CD8-positive, alpha-beta memory T cell (primary cell): Measurements from ENCODE around the gene SOX18. TPM values are rescaled to one million over a fixed set of nuclear protein-coding genes. Genes with fewer than 3 reads are reported as not detected.
A peak's percentile ranks its signal among the peaks of the same experiment; 100 is the strongest.
"Not testable (repeated sequence)": the region's sequence is repeated elsewhere in the genome, so short reads cannot be mapped to it uniquely, and the experiment has no call there.

Experiments
- CTCF ChIA-PET: fragments of 350-600 bp; sonication (Branson Sonifier 250); formaldehyde crosslinking; loops from one replicate; lab custom pipeline; 2021; ENCODE audit warnings: antibody characterized with exemption; lab: Charles Lee
- POLR2A ChIA-PET: fragments of 350-600 bp; sonication (Branson Sonifier 250); formaldehyde crosslinking; loops from one replicate; lab custom pipeline; 2021; ENCODE audit warnings: antibody characterized with exemption; lab: Charles Lee
- DNase-seq, 5 donors: peaks; one replicate each; pipeline versions ENCODE4 v3.0.0 to v3.0.0-alpha.2; 2020 to 2022; ENCODE audit warnings: mixed read lengths in 1 of 5
- H3K27ac ChIP-seq: one replicate; pipeline ENCODE4 v1.7.0; 2013; ENCODE audit warnings: low read depth, mild to moderate bottlenecking, low read length, moderate library complexity
- H3K27me3 ChIP-seq: 2 replicates; pipeline ENCODE4 v1.7.0; 2013; ENCODE audit warnings: low read length, mild to moderate bottlenecking; ENCODE audit not compliant: insufficient read depth, poor library complexity, severe bottlenecking
- H3K36me3 ChIP-seq: 2 replicates; pipeline ENCODE4 v1.7.0; 2013; ENCODE audit warnings: mild to moderate bottlenecking, low read length, moderate library complexity; ENCODE audit not compliant: insufficient read depth
- H3K4me1 ChIP-seq: 2 replicates; pipeline ENCODE4 v1.7.0; 2013; ENCODE audit warnings: mild to moderate bottlenecking, low read length, moderate library complexity; ENCODE audit not compliant: insufficient read depth
- H3K4me3 ChIP-seq: 2 replicates; pipeline ENCODE4 v1.7.0; 2013; ENCODE audit warnings: mild to moderate bottlenecking, low read length
- H3K9me3 ChIP-seq: 2 replicates; pipeline ENCODE4 v1.7.0; 2013; ENCODE audit warnings: mild to moderate bottlenecking, low read length
- H3K27ac Mint-ChIP-seq, 8 donors: one replicate each; pipeline ENCODE4 v1.8.0; 2020 to 2021; ENCODE audit warnings: mixed read lengths in 8 of 8, mild to moderate bottlenecking in 6 of 8, inconsistent platforms in 3 of 8, moderate library complexity in 3 of 8
- H3K27me3 Mint-ChIP-seq, 2 donors: one replicate each; pipeline ENCODE4 v1.8.0; 2020 to 2021; ENCODE audit warnings: mixed read lengths in 2 of 2, mild to moderate bottlenecking in 1 of 2, moderate library complexity in 1 of 2
- H3K36me3 Mint-ChIP-seq, 3 donors: one replicate each; pipeline ENCODE4 v1.8.0; 2020 to 2021; ENCODE audit warnings: mixed read lengths in 3 of 3, inconsistent platforms in 1 of 3, mild to moderate bottlenecking in 1 of 3
- H3K4me1 Mint-ChIP-seq, 3 donors: one replicate each; pipeline ENCODE4 v1.8.0; 2020 to 2021; ENCODE audit warnings: mixed read lengths in 3 of 3, inconsistent platforms in 1 of 3, mild to moderate bottlenecking in 1 of 3
- H3K4me3 Mint-ChIP-seq, 7 donors: one replicate each; pipeline ENCODE4 v1.8.0; 2020 to 2021; ENCODE audit warnings: mixed read lengths in 7 of 7, mild to moderate bottlenecking in 6 of 7, moderate library complexity in 4 of 7, inconsistent platforms in 2 of 7
- H3K9me3 Mint-ChIP-seq, 5 donors: one replicate each; pipeline ENCODE4 v1.8.0; 2020 to 2022; ENCODE audit warnings: mixed read lengths in 5 of 5, mild to moderate bottlenecking in 3 of 5, moderate library complexity in 2 of 5, inconsistent platforms in 1 of 5
- polyA plus RNA-seq: library from polyadenylated mRNA; unstranded; fragments of 300-500 nt; fragmentation: Illumina TruSeq; gene quantifications from one replicate; pipeline ENCODE4 v1.2.3, GENCODE V29; 2021
- total RNA-seq, 2 experiments: library from RNA; stranded (reverse); gene quantifications; one replicate each; pipeline ENCODE4 v1.2.3, GENCODE V29; 2021

Gene SOX18
- total and polyA plus RNA-seq, 3 experiments from 2014 or later: not detected

- H3K4me3 Mint-ChIP-seq: peak overlapping the region in 5 of 7 donors; percentile 26 to 71 (median 51)
- H3K36me3 Mint-ChIP-seq: peaks cover 25 to 62% (median 56%) of the 10 kb centered on the region in 3 donors
- H3K27ac ChIP-seq: peak overlapping the region; percentile 21
- H3K4me1 ChIP-seq: peaks cover 39% of the 10 kb centered on the region
- peaks cover 31% of the 10 kb centered on the region for H3K9me3 ChIP-seq
- peaks cover 25 to 48% (median 39%) of the 10 kb centered on the region in 3 donors for H3K4me1 Mint-ChIP-seq
- POLR2A ChIA-PET: interaction anchor here (0.6 kb wide), 1 partner anchor 32 kb away, joined by 3 read pairs; the partner anchor contains the start of gene PRPF6
- CTCF ChIA-PET: interaction anchor here (1.2 kb wide), 1 partner anchor 32 kb away, joined by 4 read pairs; no protein-coding TSS in a partner anchor
- not testable (repeated sequence) for H3K27me3 Mint-ChIP-seq, H3K27me3 ChIP-seq
- H3K36me3 ChIP-seq: peaks cover 52% of the 10 kb centered on the region
- peak overlapping the region in 7 of 8 donors; percentile 54 to 90 (median 74) for H3K27ac Mint-ChIP-seq
- DNase-seq: peak in 2 of 5 donors; percentile 35 to 41
- peak overlapping the region; percentile 42 for H3K4me3 ChIP-seq
- peaks cover 0 to 40% (median 34%) of the 10 kb centered on the region in 5 donors for H3K9me3 Mint-ChIP-seq
Observed at GRCh38 chr20:64012385-64013154, 36.9 kb downstream of the SOX18 start.

DNA sequence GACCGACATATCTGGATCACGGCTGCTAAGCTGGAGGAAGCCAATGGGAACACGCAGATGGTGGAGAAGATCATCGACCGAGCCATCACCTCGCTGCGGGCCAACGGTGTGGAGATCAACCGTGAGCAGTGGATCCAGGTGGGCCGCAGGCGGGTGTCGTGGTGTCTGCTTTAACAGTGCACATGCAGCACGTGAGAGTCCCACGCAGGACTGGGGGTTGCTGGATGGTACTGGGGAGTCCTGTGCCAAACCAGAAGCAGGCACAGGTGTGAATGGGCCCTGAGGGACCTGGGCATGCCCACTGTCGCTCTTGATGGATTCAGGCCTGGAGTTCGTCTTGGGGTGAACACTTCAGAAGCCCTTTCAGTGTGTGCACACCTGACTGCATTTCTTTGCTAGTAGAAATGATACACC, 38.1 kb downstream of the SOX18 start:
- Mint-ChIP-seq H3K9me3 (peaks cover 0 to 40% (median 34%) of the 10 kb centered on the region in 5 donors), H3K4me3 (peak overlapping the region in 4 of 7 donors; percentile 26 to 69 (median 35)), H3K27me3 (no peaks in the 10 kb centered on the region), H3K27ac (peak overlapping the region in 7 of 8 donors; percentile 53 to 94 (median 79)), H3K36me3 (peaks cover 24 to 65% (median 51%) of the 10 kb centered on the region in 3 donors), H3K4me1 (peaks cover 25 to 46% (median 39%) of the 10 kb centered on the region in 3 donors)
- Histone ChIP-seq H3K9me3 (peaks cover 31% of the 10 kb centered on the region), H3K36me3 (peaks cover 47% of the 10 kb centered on the region), H3K4me1 (peaks cover 39% of the 10 kb centered on the region), H3K27ac (peak overlapping the region; percentile 10), H3K27me3 (no peaks in the 10 kb centered on the region), H3K4me3 (peak overlapping the region; percentile 44)
- ChIA-PET POLR2A (no interaction called here), CTCF (no interaction called here)
- DNase-seq: peak in 3 of 5 donors; percentile 3 to 11 (median 7)

DNA sequence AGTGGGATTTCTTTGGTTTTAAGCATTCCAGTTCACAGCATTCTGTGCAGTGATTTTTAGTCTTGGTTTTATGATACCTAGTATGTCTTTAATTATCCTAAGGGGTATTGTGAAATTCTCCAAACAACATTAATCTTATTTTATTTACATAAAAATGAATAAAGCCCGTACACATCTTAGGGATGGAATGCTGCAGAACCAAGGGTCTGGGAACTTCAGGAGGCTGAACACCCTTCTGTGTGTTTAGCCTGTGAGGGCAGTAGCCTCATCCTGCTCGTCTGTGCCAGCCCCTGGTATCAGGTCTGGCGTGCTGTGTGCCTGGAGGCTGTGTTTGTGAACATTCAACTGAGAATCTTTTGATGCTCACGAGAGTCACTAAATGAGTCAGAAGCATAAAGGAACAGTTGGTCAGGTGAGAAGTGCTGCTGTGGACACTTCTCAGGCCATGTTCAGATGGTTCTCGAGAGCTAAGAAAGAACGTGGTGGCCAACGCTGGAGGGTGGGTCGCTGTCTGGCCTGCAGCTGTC, 38.7 kb downstream of the SOX18 start:
- H3K9me3 ChIP-seq: peaks cover 31% of the 10 kb centered on the region
- H3K9me3 Mint-ChIP-seq: peaks cover 0 to 40% (median 34%) of the 10 kb centered on the region in 5 donors
- H3K36me3 Mint-ChIP-seq: peaks cover 24 to 69% (median 50%) of the 10 kb centered on the region in 3 donors
- H3K27ac Mint-ChIP-seq: peak overlapping the region in 4 of 8 donors; percentile 21 to 65 (median 52)
- H3K4me3 Mint-ChIP-seq: peak overlapping the region in 1 of 7 donors; percentile 68
- H3K36me3 ChIP-seq: peaks cover 46% of the 10 kb centered on the region
- H3K27me3 ChIP-seq: no peaks in the 10 kb centered on the region
- ChIA-PET POLR2A (interaction anchor here (1.3 kb wide), 1 partner anchor 31 kb away, joined by 4 read pairs; the partner anchor contains the start of gene SAMD10), CTCF (no interaction called here)
- H3K4me1 Mint-ChIP-seq: peaks cover 25 to 46% (median 39%) of the 10 kb centered on the region in 3 donors
- H3K27me3 Mint-ChIP-seq: no peaks in the 10 kb centered on the region
- H3K27ac ChIP-seq: no peak overlapping the region
- peaks cover 39% of the 10 kb centered on the region for H3K4me1 ChIP-seq
- H3K4me3 ChIP-seq: peak overlapping the region; percentile 44
- no peak for DNase-seq

DNA sequence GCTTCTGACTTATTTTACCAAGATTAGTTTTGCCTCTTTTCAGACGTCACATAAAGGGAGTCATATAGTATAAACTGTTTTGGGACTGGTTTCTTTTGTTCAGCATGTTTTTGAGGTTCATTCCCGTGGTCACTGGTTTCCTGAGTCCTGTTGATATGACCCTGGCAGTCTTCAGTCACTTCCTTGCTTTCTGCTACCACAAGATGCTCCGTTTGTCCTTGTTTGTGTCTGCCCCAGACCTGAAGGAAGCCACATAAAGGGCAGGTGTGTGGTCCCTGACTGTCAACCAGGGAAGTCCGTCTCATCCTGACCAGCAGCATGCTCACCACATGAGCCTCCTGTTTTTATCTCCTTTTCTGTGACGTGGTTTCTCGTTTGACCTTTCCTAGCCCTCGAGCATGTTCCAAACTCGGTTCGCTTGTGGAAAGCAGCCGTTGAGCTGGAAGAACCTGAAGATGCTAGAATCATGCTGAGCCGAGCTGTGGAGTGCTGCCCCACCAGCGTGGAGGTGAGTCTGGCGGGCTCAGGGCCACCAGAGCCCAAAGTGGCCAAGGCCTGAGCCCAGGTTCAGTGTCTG, 39.5 kb downstream of the SOX18 start:
- no peak overlapping the region for H3K27ac ChIP-seq
- POLR2A ChIA-PET: interaction anchor here (1.3 kb wide), 1 partner anchor 30 kb away, joined by 4 read pairs; the partner anchor contains the start of gene SAMD10
- no peak overlapping the region for H3K4me3 ChIP-seq
- H3K4me3 Mint-ChIP-seq: peak overlapping the region in 3 of 7 donors; percentile 7 to 19 (median 12)
- peaks cover 39% of the 10 kb centered on the region for H3K4me1 ChIP-seq
- peaks cover 31% of the 10 kb centered on the region for H3K9me3 ChIP-seq
- peaks cover 24 to 69% (median 47%) of the 10 kb centered on the region in 3 donors for H3K36me3 Mint-ChIP-seq
- H3K4me1 Mint-ChIP-seq: peaks cover 25 to 47% (median 40%) of the 10 kb centered on the region in 3 donors
- H3K27ac Mint-ChIP-seq: peak overlapping the region in 3 of 8 donors; percentile 8 to 92 (median 66)
- CTCF ChIA-PET: interaction anchor here (2.6 kb wide), 1 partner anchor 29 kb away, joined by 11 read pairs; no protein-coding TSS in a partner anchor
- no peaks in the 10 kb centered on the region for H3K27me3 ChIP-seq
- H3K9me3 Mint-ChIP-seq: peaks cover 0 to 40% (median 33%) of the 10 kb centered on the region in 5 donors
- peaks cover 37% of the 10 kb centered on the region for H3K36me3 ChIP-seq
- no peaks in the 10 kb centered on the region for H3K27me3 Mint-ChIP-seq
- no peak for DNase-seq

GRCh38 chr20:64006902-64007301, 42.5 kb downstream of the SOX18 start:
- Histone ChIP-seq H3K4me3 (no peak overlapping the region), H3K9me3 (peaks cover 24% of the 10 kb centered on the region), H3K4me1 (peaks cover 23% of the 10 kb centered on the region), H3K27me3 (no peaks in the 10 kb centered on the region), H3K36me3 (peaks cover 48% of the 10 kb centered on the region), H3K27ac (no peak overlapping the region)
- ChIA-PET POLR2A (no interaction called here), CTCF (interaction anchor here (1.6 kb wide), 1 partner anchor 32 kb away, joined by 6 read pairs; no protein-coding TSS in a partner anchor)
- H3K4me3 Mint-ChIP-seq: no peak overlapping the region
- no peaks in the 10 kb centered on the region for H3K27me3 Mint-ChIP-seq
- peak overlapping the region in 1 of 8 donors; percentile 32 for H3K27ac Mint-ChIP-seq
- peaks cover 0 to 34% (median 23%) of the 10 kb centered on the region in 5 donors for H3K9me3 Mint-ChIP-seq
- DNase-seq: no peak
- peaks cover 25 to 81% (median 42%) of the 10 kb centered on the region in 3 donors for H3K36me3 Mint-ChIP-seq
- peaks cover 18 to 34% (median 30%) of the 10 kb centered on the region in 3 donors for H3K4me1 Mint-ChIP-seq

- Mint-ChIP-seq H3K4me3 (no peak overlapping the region), H3K4me1 (peaks cover 17 to 36% (median 29%) of the 10 kb centered on the region in 3 donors), H3K27ac (peak overlapping the region in 1 of 8 donors; percentile 32), H3K36me3 (peaks cover 26 to 83% (median 42%) of the 10 kb centered on the region in 3 donors), H3K9me3 (peaks cover 0 to 33% (median 23%) of the 10 kb centered on the region in 5 donors), H3K27me3 (no peaks in the 10 kb centered on the region)
- Histone ChIP-seq H3K27ac (no peak overlapping the region), H3K36me3 (peaks cover 50% of the 10 kb centered on the region), H3K9me3 (peaks cover 23% of the 10 kb centered on the region), H3K27me3 (no peaks in the 10 kb centered on the region), H3K4me1 (peaks cover 21% of the 10 kb centered on the region), H3K4me3 (no peak overlapping the region)
- ChIA-PET CTCF (interaction anchor here (1.6 kb wide), 1 partner anchor 32 kb away, joined by 6 read pairs; no protein-coding TSS in a partner anchor), POLR2A (no interaction called here)
- DNase-seq: no peak
Observed at GRCh38 chr20:64006490-64006889, 42.9 kb downstream of the SOX18 start.

- Histone ChIP-seq H3K27me3 (no peaks in the 10 kb centered on the region), H3K4me1 (peaks cover 10% of the 10 kb centered on the region), H3K36me3 (peaks cover 49% of the 10 kb centered on the region), H3K27ac (no peak overlapping the region), H3K4me3 (no peak overlapping the region), H3K9me3 (peaks cover 13% of the 10 kb centered on the region)
- no peak overlapping the region for H3K4me3 Mint-ChIP-seq
- POLR2A ChIA-PET: no interaction called here
- peaks cover 26 to 82% (median 34%) of the 10 kb centered on the region in 3 donors for H3K36me3 Mint-ChIP-seq
- no peaks in the 10 kb centered on the region for H3K27me3 Mint-ChIP-seq
- DNase-seq: no peak
- H3K4me1 Mint-ChIP-seq: peaks cover 14 to 25% (median 20%) of the 10 kb centered on the region in 3 donors
- peaks cover 0 to 23% (median 20%) of the 10 kb centered on the region in 5 donors for H3K9me3 Mint-ChIP-seq
- CTCF ChIA-PET: interaction anchor here (0.9 kb wide), 1 partner anchor 25 kb away, joined by 3 read pairs; no protein-coding TSS in a partner anchor
- H3K27ac Mint-ChIP-seq: peak overlapping the region in 4 of 8 donors; percentile 17 to 78 (median 57)
Observed at GRCh38 chr20:64005394-64005793, 44.0 kb downstream of the SOX18 start.
